AG09309 (cell line): ENCODE results near the gene DNASE1L2.

Source experiments
- DNase-seq: peaks from one replicate; pipeline ENCODE4 v3.0.0-alpha.2; 2010; ENCODE audit warnings: low read depth
- H3K4me3 ChIP-seq: 2 replicates; pipeline ENCODE4 v1.5.1; 2011; ENCODE audit warnings: mild to moderate bottlenecking, low read depth, low read length, moderate library complexity; ENCODE audit not compliant: control insufficient read depth
- TF ChIP-seq, protein P1 (sequence below): IDR thresholded peaks from 2 replicates; pipeline ENCODE4 v1.5.1; 2011; ENCODE audit warnings: mild to moderate bottlenecking, low read depth, low read length, inconsistent platforms; ENCODE audit not compliant: insufficient read depth, control insufficient read depth; ENCODE audit errors: missing control alignments

Gene DNASE1L2

GRCh38 chr16:2273484-2273883, 37.2 kb downstream of the DNASE1L2 start:
- DNase-seq, result no peak
- TF ChIP-seq, protein P1, sequence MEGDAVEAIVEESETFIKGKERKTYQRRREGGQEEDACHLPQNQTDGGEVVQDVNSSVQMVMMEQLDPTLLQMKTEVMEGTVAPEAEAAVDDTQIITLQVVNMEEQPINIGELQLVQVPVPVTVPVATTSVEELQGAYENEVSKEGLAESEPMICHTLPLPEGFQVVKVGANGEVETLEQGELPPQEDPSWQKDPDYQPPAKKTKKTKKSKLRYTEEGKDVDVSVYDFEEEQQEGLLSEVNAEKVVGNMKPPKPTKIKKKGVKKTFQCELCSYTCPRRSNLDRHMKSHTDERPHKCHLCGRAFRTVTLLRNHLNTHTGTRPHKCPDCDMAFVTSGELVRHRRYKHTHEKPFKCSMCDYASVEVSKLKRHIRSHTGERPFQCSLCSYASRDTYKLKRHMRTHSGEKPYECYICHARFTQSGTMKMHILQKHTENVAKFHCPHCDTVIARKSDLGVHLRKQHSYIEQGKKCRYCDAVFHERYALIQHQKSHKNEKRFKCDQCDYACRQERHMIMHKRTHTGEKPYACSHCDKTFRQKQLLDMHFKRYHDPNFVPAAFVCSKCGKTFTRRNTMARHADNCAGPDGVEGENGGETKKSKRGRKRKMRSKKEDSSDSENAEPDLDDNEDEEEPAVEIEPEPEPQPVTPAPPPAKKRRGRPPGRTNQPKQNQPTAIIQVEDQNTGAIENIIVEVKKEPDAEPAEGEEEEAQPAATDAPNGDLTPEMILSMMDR, result no peak
- H3K4me3 ChIP-seq, result no peak overlapping the region

DNA sequence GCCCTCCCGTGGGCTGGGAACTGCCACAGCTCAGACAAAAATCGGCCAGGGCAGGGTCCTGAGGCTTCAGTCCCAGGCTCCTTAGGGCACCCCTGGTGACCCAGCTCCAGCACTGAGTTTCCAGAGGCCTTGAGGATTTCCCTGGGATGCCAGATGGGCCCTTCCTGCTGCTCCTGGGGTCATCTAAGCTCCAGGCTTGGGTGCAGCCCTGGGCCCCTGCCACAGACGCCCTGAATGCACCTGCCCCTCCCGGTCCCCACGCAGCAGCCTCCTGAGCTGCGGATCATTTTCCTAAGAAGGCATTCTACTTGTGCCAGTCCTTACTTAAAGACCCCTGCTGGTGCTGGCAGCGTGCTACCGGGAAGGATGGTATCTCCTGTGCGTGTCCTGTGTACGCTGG, 37.7 kb downstream of the DNASE1L2 start:
- TF ChIP-seq, protein P1, result no peak
- no peak overlapping the region for H3K4me3 ChIP-seq
- DNase-seq, result no peak

- DNase-seq, result no peak
- H3K4me3 ChIP-seq, result no peak overlapping the region
- TF ChIP-seq, protein P1, result no peak
Observed at GRCh38 chr16:2275476-2276367, 39.5 kb downstream of the DNASE1L2 start.

DNA sequence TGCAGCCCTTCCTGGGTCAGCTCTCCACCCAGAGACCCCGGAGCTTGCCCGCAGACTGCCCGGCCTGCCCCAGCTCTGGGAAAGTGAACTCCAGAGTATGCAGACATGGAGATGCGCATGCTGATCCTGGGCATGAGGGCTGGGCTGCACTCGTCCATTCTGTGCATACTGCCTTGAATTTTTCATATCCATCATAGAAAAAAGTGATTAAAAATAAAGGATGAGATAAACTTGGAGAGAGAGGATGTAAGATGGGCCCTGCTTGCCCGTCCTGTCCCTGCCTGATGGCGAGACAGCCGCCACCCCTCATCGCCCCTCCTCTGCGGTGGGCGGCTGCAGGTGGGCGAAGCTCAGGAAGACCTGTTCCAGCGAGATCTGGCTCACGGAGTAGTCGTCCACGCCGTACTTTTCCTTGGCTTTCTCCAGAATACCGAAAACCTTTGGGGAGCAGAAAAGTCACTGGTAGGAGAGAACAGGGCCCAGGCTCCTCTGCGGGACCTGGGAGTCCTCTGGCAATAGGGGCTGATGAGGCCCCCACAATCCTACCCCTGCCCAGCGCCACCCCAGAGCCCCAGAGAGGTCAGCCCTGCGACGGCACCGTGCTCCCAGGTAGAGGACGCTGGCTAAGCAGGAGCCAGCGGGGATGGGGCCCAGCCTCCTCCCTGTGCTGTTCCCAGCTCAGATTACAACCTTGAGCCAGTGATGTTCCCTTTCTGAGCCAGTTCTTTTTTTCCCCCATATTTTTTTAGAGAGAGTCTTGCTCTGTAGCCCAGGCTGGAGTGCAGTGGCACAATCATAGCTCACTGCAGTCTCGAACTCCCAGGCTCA, 40.3 kb downstream of the DNASE1L2 start:
- TF ChIP-seq, protein P1, result no peak
- H3K4me3 ChIP-seq, result no peak overlapping the region
- no peak for DNase-seq

- TF ChIP-seq, protein P1, result no peak
- DNase-seq, result no peak
- H3K4me3 ChIP-seq, result no peak overlapping the region
Observed at GRCh38 chr16:2277466-2278271, 41.4 kb downstream of the DNASE1L2 start.

GRCh38 chr16:2278272-2278608, 42.0 kb downstream of the DNASE1L2 start:
- H3K4me3 ChIP-seq, result no peak overlapping the region
- no peak for DNase-seq
- TF ChIP-seq, protein P1, result peak; percentile 19
